Trophoblast cell (in vitro differentiated cells and primary cell): ENCODE results near the gene STX1A.

Experiments
- DNase-seq, 2 donors: peaks; one replicate each; pipeline ENCODE4 v3.0.0-alpha.2; 2016
- H2AFZ ChIP-seq: 2 replicates; pipeline ENCODE4 v1.6.1; 2013; ENCODE audit warnings: low read length, moderate library complexity, mild to moderate bottlenecking; ENCODE audit not compliant: insufficient read depth, poor library complexity
- H2AK5ac ChIP-seq: 2 replicates; pipeline ENCODE4 v1.6.1; 2013; ENCODE audit warnings: mild to moderate bottlenecking, low read length
- H2BK120ac ChIP-seq: 2 replicates; pipeline ENCODE4 v1.6.1; 2013; ENCODE audit warnings: low read length, mild to moderate bottlenecking, moderate library complexity; ENCODE audit not compliant: insufficient read depth, poor library complexity
- H2BK12ac ChIP-seq: 2 replicates; pipeline ENCODE4 v1.6.1; 2013; ENCODE audit warnings: mild to moderate bottlenecking, low read length, moderate library complexity
- H2BK5ac ChIP-seq: 2 replicates; pipeline ENCODE4 v1.6.1; 2013; ENCODE audit warnings: low read length, low read depth, moderate library complexity, mild to moderate bottlenecking; ENCODE audit not compliant: poor library complexity
- H3K14ac ChIP-seq: 2 replicates; pipeline ENCODE4 v1.6.1; 2013; ENCODE audit warnings: mild to moderate bottlenecking, low read length
- H3K18ac ChIP-seq: 2 replicates; pipeline ENCODE4 v1.6.1; 2013; ENCODE audit warnings: mild to moderate bottlenecking, low read length
- H3K23ac ChIP-seq: 2 replicates; pipeline ENCODE4 v1.6.1; 2013; ENCODE audit warnings: low read length
- H3K27ac ChIP-seq: 2 replicates; pipeline ENCODE4 v1.5.1; 2013; ENCODE audit warnings: low read depth, mild to moderate bottlenecking, inconsistent platforms, low read length, moderate library complexity
- H3K27me3 ChIP-seq: 2 replicates; pipeline ENCODE4 v1.6.1; 2013; ENCODE audit warnings: inconsistent platforms, mild to moderate bottlenecking, low read length, moderate library complexity; ENCODE audit not compliant: insufficient read depth
- H3K36me3 ChIP-seq, 2 experiments: 1 replicate in 1 of 2; 2 replicates in 1 of 2; pipeline ENCODE4 v1.6.1; 2013; ENCODE audit warnings: low read length in 2 of 2, mild to moderate bottlenecking in 2 of 2, moderate library complexity in 1 of 2; ENCODE audit not compliant: insufficient read depth in 2 of 2, control insufficient read depth in 1 of 2
- H3K4ac ChIP-seq: 2 replicates; pipeline ENCODE4 v1.6.1; 2013; ENCODE audit warnings: low read depth, mild to moderate bottlenecking, low read length, moderate library complexity
- H3K4me1 ChIP-seq, 2 experiments: 1 replicate in 1 of 2; 2 replicates in 1 of 2; pipeline ENCODE4 v1.6.1; 2013; ENCODE audit warnings: low read length in 2 of 2, mild to moderate bottlenecking in 2 of 2, moderate library complexity in 1 of 2; ENCODE audit not compliant: insufficient read depth in 2 of 2, control insufficient read depth in 1 of 2
- H3K4me2 ChIP-seq: 2 replicates; pipeline ENCODE4 v1.6.1; 2013; ENCODE audit warnings: inconsistent platforms, mild to moderate bottlenecking, low read length, moderate library complexity
- H3K4me3 ChIP-seq: 2 replicates; pipeline ENCODE4 v1.5.1; 2013; ENCODE audit warnings: mild to moderate bottlenecking, low read depth, low read length, inconsistent platforms
- H3K79me1 ChIP-seq: one replicate; pipeline ENCODE4 v1.6.1; 2013; ENCODE audit warnings: low read length
- H3K79me2 ChIP-seq: 2 replicates; pipeline ENCODE4 v1.6.1; 2013; ENCODE audit warnings: low read length, mild to moderate bottlenecking; ENCODE audit not compliant: control insufficient read depth, insufficient read depth, poor library complexity
- H3K9ac ChIP-seq: 2 replicates; pipeline ENCODE4 v1.6.1; 2013; ENCODE audit warnings: mild to moderate bottlenecking, low read length
- H3K9me3 ChIP-seq: 2 replicates; pipeline ENCODE4 v1.6.1; 2013; ENCODE audit warnings: low read depth, mild to moderate bottlenecking, control low read depth, inconsistent platforms, low read length; ENCODE audit not compliant: insufficient read depth
- H4K12ac ChIP-seq: 2 replicates; pipeline ENCODE4 v1.6.1; 2013; ENCODE audit warnings: low read depth, mild to moderate bottlenecking, low read length, moderate library complexity
- H4K8ac ChIP-seq: 2 replicates; pipeline ENCODE4 v1.6.1; 2013; ENCODE audit warnings: low read depth, mild to moderate bottlenecking, low read length, moderate library complexity
- H4K91ac ChIP-seq: one replicate; pipeline ENCODE4 v1.6.1; 2013; ENCODE audit warnings: low read depth, mild to moderate bottlenecking, low read length, moderate library complexity
- WGBS: extraction: QIAGEN DNeasy Blood & Tissue Kit; methylation state at CpG from one replicate; pipeline ENCODE4 v1.1.7; 2013; ENCODE audit warnings: missing lambda C conversion rate; ENCODE audit not compliant: insufficient read length, insufficient coverage; ENCODE audit errors: extremely low coverage; 5-methylcytosine and 5-hydroxymethylcytosine counted together

STX1A gene

DNA sequence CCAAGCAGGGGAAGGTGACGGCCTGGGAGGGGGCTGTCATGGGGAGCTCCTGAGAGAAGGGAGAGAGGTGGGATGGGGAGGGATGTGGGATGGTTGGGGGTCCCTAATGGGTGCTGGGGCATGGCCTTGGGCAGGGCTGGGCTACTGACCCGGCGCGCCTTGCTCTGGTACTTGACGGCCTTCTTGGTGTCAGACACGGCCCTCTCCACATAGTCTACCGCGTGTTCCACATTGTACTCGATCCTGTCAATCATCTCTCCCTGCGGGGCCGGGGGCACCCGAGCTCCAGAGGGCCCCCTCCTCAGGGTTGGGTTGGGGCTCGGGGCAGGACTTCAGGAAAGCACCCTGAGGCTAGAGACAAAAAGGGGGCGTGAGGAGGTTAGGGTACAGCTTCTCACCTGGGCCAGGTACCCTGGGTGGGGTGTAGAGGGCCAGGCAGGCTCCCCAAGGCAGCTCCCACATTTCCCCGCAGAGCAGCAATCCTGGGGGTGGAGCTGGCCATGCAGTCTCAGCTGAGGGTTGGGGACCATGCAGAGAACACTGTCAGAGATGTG lies 18.8 kb downstream of the STX1A start:
- Histone ChIP-seq H3K4ac (no peak overlapping the region), H2BK5ac (no peak overlapping the region), H3K14ac (no peak overlapping the region), H3K27me3 (no peaks in the 10 kb centered on the region), H4K8ac (no peak overlapping the region), H3K4me1 (peaks cover 2% of the 10 kb centered on the region in 2 experiments), H3K27ac (no peak overlapping the region), H4K91ac (no peak overlapping the region), H3K9ac (no peak overlapping the region), H2AFZ (no peak overlapping the region), H4K12ac (no peak overlapping the region), H3K4me2 (no peak overlapping the region), H3K79me1 (no peaks in the 10 kb centered on the region), H2AK5ac (no peak overlapping the region), H2BK120ac (no peak overlapping the region), H3K4me3 (no peak overlapping the region), H3K79me2 (no peaks in the 10 kb centered on the region), H3K36me3 (peaks cover 48 to 56% of the 10 kb centered on the region in 2 experiments), H2BK12ac (no peak overlapping the region), H3K9me3 (no peaks in the 10 kb centered on the region), H3K18ac (no peak overlapping the region), H3K23ac (no peak overlapping the region)
- DNase-seq = no peak
- no CpG with 5 or more reads among the region's 15 CpGs for WGBS

GRCh38 chr7:73700069-73700423 lies 19.4 kb downstream of the STX1A start:
- Histone ChIP-seq H2BK12ac (no peak overlapping the region), H4K8ac (no peak overlapping the region), H2BK120ac (no peak overlapping the region), H3K4ac (no peak overlapping the region), H3K4me2 (no peak overlapping the region), H2AK5ac (no peak overlapping the region), H4K12ac (no peak overlapping the region), H3K36me3 (peaks cover 48 to 59% of the 10 kb centered on the region in 2 experiments), H3K27ac (no peak overlapping the region), H3K4me1 (peaks cover 2% of the 10 kb centered on the region in 2 experiments), H3K79me1 (no peaks in the 10 kb centered on the region), H2AFZ (no peak overlapping the region), H3K4me3 (no peak overlapping the region), H2BK5ac (no peak overlapping the region), H3K79me2 (no peaks in the 10 kb centered on the region), H3K23ac (no peak overlapping the region), H3K14ac (no peak overlapping the region), H3K9me3 (no peaks in the 10 kb centered on the region), H3K18ac (no peak overlapping the region), H3K27me3 (no peaks in the 10 kb centered on the region), H4K91ac (no peak overlapping the region), H3K9ac (no peak overlapping the region)
- DNase-seq = no peak
- WGBS = no CpG with 5 or more reads among the region's 14 CpGs

DNA sequence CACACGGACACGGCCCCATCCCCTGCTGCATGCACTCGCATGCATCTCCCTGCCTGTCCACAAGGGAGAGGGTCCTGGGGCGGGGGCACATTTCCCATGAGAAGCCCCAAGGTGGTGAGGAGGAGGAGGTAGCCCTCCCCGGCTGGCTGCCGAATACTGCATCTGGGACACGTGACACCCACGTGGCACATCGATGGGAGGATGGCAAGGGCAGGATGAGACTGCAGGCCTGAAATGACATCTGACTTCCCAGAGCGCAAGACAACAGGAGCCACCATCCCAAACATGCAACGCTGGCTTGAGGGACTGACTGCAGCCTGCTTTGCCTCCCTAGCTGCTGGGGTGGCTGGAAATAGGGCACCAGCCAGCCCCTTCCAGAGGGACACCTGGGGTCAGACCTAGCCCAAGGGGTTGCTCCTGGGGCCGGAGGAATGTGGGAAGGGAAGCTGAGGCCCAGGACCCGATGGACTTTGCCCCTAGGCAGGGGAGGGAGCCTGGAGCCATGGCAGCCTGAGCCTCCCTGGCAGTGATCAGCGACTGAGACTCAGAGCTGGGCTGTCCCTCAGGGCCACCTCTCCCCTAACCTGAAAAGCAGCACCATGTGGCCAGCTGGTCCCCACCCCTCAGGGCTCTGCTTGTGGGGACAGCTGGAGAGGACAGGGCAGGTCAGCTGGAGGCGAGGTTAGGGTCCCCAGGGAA lies 19.9 kb downstream of the STX1A start:
- H3K4me1 ChIP-seq = peaks cover 2% of the 10 kb centered on the region in 2 experiments
- no peaks in the 10 kb centered on the region for H3K9me3 ChIP-seq
- no peak overlapping the region for H4K8ac ChIP-seq
- no peak overlapping the region for H3K4me2 ChIP-seq
- WGBS = no CpG with 5 or more reads among the region's 15 CpGs
- H3K27ac ChIP-seq = no peak overlapping the region
- no peak overlapping the region for H2AFZ ChIP-seq
- H4K12ac ChIP-seq = no peak overlapping the region
- H3K14ac ChIP-seq = no peak overlapping the region
- no peak overlapping the region for H2BK12ac ChIP-seq
- no peak overlapping the region for H4K91ac ChIP-seq
- peaks cover 51 to 63% of the 10 kb centered on the region in 2 experiments for H3K36me3 ChIP-seq
- H3K9ac ChIP-seq = no peak overlapping the region
- no peak overlapping the region for H2BK5ac ChIP-seq
- H3K79me1 ChIP-seq = no peaks in the 10 kb centered on the region
- no peak overlapping the region for H3K18ac ChIP-seq
- H2BK120ac ChIP-seq = no peak overlapping the region
- DNase-seq = no peak
- no peak overlapping the region for H3K4ac ChIP-seq
- no peaks in the 10 kb centered on the region for H3K79me2 ChIP-seq
- H3K23ac ChIP-seq = no peak overlapping the region
- no peaks in the 10 kb centered on the region for H3K27me3 ChIP-seq
- no peak overlapping the region for H2AK5ac ChIP-seq
- H3K4me3 ChIP-seq = no peak overlapping the region

DNA sequence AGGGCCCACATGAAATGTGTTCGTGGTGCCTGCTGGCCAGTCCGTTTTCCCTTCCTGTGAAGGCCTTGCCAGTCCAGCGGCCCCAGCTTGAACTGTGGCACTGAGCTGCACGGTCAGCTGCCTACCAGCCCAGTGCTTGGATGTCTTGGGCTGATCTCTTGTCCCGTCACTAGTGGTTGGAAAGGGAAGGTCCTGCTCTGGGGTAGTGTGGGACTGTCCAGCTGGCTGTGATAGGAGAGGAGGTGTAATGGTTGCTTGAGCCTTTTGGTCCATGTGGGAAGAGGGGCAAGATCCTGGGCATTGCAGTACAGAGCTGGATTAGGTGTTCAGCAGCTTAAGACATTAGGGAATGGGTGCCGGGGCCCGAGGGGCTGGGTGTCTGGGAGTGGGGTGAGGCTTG lies 21.1 kb downstream of the STX1A start:
- no peak overlapping the region for H2AFZ ChIP-seq
- H3K23ac ChIP-seq = no peak overlapping the region
- no peak for DNase-seq
- no CpG with 5 or more reads among the region's 7 CpGs for WGBS
- no peaks in the 10 kb centered on the region for H3K9me3 ChIP-seq
- H3K27me3 ChIP-seq = no peaks in the 10 kb centered on the region
- no peak overlapping the region for H3K27ac ChIP-seq
- no peak overlapping the region for H3K4me3 ChIP-seq
- H3K79me2 ChIP-seq = no peaks in the 10 kb centered on the region
- H3K18ac ChIP-seq = no peak overlapping the region
- H4K91ac ChIP-seq = no peak overlapping the region
- no peak overlapping the region for H3K4me2 ChIP-seq
- peaks cover 61 to 71% of the 10 kb centered on the region in 2 experiments for H3K36me3 ChIP-seq
- H3K9ac ChIP-seq = no peak overlapping the region
- H4K12ac ChIP-seq = no peak overlapping the region
- H3K14ac ChIP-seq = no peak overlapping the region
- no peak overlapping the region for H2BK120ac ChIP-seq
- H4K8ac ChIP-seq = no peak overlapping the region
- no peaks in the 10 kb centered on the region for H3K79me1 ChIP-seq
- no peak overlapping the region for H3K4ac ChIP-seq
- H2AK5ac ChIP-seq = no peak overlapping the region
- H2BK5ac ChIP-seq = no peak overlapping the region
- no peaks in the 10 kb centered on the region for H3K4me1 ChIP-seq
- H2BK12ac ChIP-seq = no peak overlapping the region
